GM12872 (cell line): ENCODE data around the gene HTRA2.

Source experiments
- CTCF ChIP-seq: IDR thresholded peaks from 3 replicates; pipeline ENCODE4 v1.5.1; 2011; ENCODE audit warnings: low read depth, mild to moderate bottlenecking, low read length, moderate library complexity; ENCODE audit not compliant: insufficient read depth

HTRA2 gene

GRCh38 chr2:74552914-74553811 lies 23.4 kb downstream of the HTRA2 start:
- TF ChIP-seq CTCF: no peak

GRCh38 chr2:74553892-74554819 lies 24.4 kb downstream of the HTRA2 start, which contains the start of the genes DOK1 and LOXL3:
Gene DOK1 (plus strand): TSS chr2:74554720. CDS start chr2:74554755, 35 bp downstream.
Gene LOXL3 (minus strand): TSS chr2:74553942. CDS start chr2:74552634, 1,308 bp downstream.
- no peak for TF ChIP-seq CTCF

- no peak for TF ChIP-seq CTCF
Measured at GRCh38 chr2:74554820-74555531, 25.2 kb downstream of the HTRA2 start.

- TF ChIP-seq CTCF: no peak
Measured at GRCh38 chr2:74555610-74556103, 25.9 kb downstream of the HTRA2 start.

- no peak for TF ChIP-seq CTCF
Measured at GRCh38 chr2:74556159-74556558, 26.4 kb downstream of the HTRA2 start.

GRCh38 chr2:74556831-74557370 lies 27.2 kb downstream of the HTRA2 start:
- TF ChIP-seq CTCF: no peak
